HL-60 (cell line): ENCODE data around the gene KDM8.

Source experiments
- GABPA ChIP-seq: IDR thresholded peaks from 2 replicates; pipeline ENCODE4 v1.6.1; 2012; ENCODE audit warnings: low read depth
- POLR2AphosphoS5 ChIP-seq: IDR thresholded peaks from 2 replicates; pipeline ENCODE4 v1.6.1; 2012; ENCODE audit warnings: low read depth
- TF ChIP-seq, protein P1 (sequence below): IDR thresholded peaks from one replicate; pipeline ENCODE4 v1.5.1; 2011; ENCODE audit warnings: low read length, control low read depth, inconsistent platforms; ENCODE audit not compliant: insufficient read depth

DNA sequence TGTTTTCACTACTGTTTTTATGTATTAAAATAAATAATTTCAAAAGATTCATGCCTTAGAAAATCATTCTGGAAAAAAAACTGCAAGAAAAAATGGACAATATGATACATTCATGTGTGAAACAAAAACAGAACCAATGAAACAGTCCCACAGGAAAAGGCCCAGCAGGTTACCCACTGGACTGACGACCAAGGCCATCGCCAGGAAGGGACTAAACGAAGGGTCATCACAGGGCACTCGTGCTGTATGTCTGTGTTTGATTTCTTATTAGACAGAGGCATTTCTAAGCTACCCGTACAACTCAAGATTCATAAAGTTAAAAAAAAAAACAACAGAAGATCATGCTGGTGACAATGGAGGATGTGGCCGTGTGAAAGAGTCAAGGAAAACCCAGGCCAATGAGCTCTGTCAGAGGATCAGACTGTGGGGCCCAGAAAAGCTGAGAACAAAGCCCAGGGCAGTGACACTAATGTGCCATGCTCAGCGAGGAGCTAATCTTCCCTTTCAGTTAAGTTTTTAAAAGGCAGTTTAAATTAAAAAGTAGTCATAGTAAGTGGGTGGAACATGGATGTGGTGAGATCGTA is 33.4 kb downstream of the KDM8 start:
- TF ChIP-seq, protein P1, sequence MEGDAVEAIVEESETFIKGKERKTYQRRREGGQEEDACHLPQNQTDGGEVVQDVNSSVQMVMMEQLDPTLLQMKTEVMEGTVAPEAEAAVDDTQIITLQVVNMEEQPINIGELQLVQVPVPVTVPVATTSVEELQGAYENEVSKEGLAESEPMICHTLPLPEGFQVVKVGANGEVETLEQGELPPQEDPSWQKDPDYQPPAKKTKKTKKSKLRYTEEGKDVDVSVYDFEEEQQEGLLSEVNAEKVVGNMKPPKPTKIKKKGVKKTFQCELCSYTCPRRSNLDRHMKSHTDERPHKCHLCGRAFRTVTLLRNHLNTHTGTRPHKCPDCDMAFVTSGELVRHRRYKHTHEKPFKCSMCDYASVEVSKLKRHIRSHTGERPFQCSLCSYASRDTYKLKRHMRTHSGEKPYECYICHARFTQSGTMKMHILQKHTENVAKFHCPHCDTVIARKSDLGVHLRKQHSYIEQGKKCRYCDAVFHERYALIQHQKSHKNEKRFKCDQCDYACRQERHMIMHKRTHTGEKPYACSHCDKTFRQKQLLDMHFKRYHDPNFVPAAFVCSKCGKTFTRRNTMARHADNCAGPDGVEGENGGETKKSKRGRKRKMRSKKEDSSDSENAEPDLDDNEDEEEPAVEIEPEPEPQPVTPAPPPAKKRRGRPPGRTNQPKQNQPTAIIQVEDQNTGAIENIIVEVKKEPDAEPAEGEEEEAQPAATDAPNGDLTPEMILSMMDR = no peak
- no peak for TF ChIP-seq POLR2AphosphoS5
- no peak for TF ChIP-seq GABPA
